Endothelial cell of umbilical vein (primary cell): Measurements from ENCODE around the gene GPX8. TPM values are rescaled to one million over a fixed set of nuclear protein-coding genes. Genes with fewer than 3 reads are reported as not detected.

Experiments used
- BruUV-seq: library from RNA; stranded (reverse); fragments of 400-500 nt; replicated peaks from 2 replicates; lab custom pipeline; 2021; lab: Mats Ljungman, UMichigan
- CTCF ChIA-PET: fragments of 300-600, 350-600 bp; sonication (Branson Sonifier 250); formaldehyde crosslinking; loops from one replicate; lab custom pipeline; 2021; ENCODE audit warnings: antibody characterized with exemption, inconsistent platforms; lab: Charles Lee
- POLR2A ChIA-PET: fragments of 300-600, 350-600 bp; sonication (Branson Sonifier 250); formaldehyde crosslinking; loops from one replicate; lab custom pipeline; 2021; ENCODE audit warnings: antibody characterized with exemption, inconsistent platforms; lab: Charles Lee
- DNase-seq: peaks from one replicate; pipeline ENCODE4 v3.0.0-alpha.2; 2011; ENCODE audit warnings: low read depth, low spot score
- FAIRE-seq: peaks from 2 replicates; lab custom pipeline; 2011; peaks lifted over from hg19 to GRCh38; lab: Jason Lieb, UNC
- H2AFZ ChIP-seq: 2 replicates; pipeline ENCODE4 v1.6.0; 2012; ENCODE audit warnings: low read depth, low read length, control low read depth, inconsistent platforms
- H3K27ac ChIP-seq: 2 replicates; pipeline ENCODE4 v1.5.1; 2011; ENCODE audit warnings: low read depth, mild to moderate bottlenecking, control low read depth, low read length, moderate library complexity; ENCODE audit not compliant: insufficient read depth
- H3K27me3 ChIP-seq, 2 experiments: 2 replicates each; pipeline versions ENCODE4 v1.6.0 to v1.6.1; 2011; ENCODE audit warnings: low read length in 2 of 2, mixed read lengths in 1 of 2; ENCODE audit not compliant: control insufficient read depth in 2 of 2, insufficient read depth in 2 of 2
- H3K36me3 ChIP-seq, 2 experiments: 2 replicates in 1 of 2; 3 replicates in 1 of 2; pipeline ENCODE4 v1.5.1; 2011; ENCODE audit warnings: low read length in 2 of 2, mild to moderate bottlenecking in 1 of 2, moderate library complexity in 1 of 2; ENCODE audit not compliant: control insufficient read depth in 2 of 2, insufficient read depth in 2 of 2; ENCODE audit errors: extremely low read depth in 1 of 2
- H3K4me1 ChIP-seq: 3 replicates; pipeline ENCODE4 v1.5.1; 2011; ENCODE audit warnings: mild to moderate bottlenecking, low read length; ENCODE audit not compliant: control insufficient read depth, insufficient read depth; ENCODE audit errors: extremely low read depth
- H3K4me2 ChIP-seq: 2 replicates; pipeline ENCODE4 v1.6.1; 2011; ENCODE audit warnings: low read length, control low read depth, mixed read lengths; ENCODE audit not compliant: insufficient read depth
- H3K4me3 ChIP-seq, 3 experiments: fragments of 200-600 bp in 1 of 3; sonication (generic), shearing (Covaris generic) in 1 of 3; replicated peaks in 1 of 3; 2 replicates each; pipeline ENCODE4 v1.5.1; 2011 to 2016; ENCODE audit warnings: control low read depth in 3 of 3, low read length in 3 of 3, mild to moderate bottlenecking in 2 of 3, inconsistent platforms in 1 of 3, low read depth in 1 of 3, moderate library complexity in 1 of 3; ENCODE audit not compliant: insufficient read depth in 1 of 3
- H3K79me2 ChIP-seq: 2 replicates; pipeline ENCODE4 v1.6.0; 2012; ENCODE audit warnings: low read length, inconsistent platforms; ENCODE audit not compliant: control insufficient read depth, insufficient read depth
- H3K9ac ChIP-seq: replicated peaks from 2 replicates; pipeline ENCODE3; 2011; ENCODE audit warnings: low read length, control low read depth; ENCODE audit not compliant: insufficient read depth; ENCODE audit errors: extremely low read depth
- H3K9me1 ChIP-seq: replicated peaks from 3 replicates; pipeline ENCODE4 v1.6.0; 2011; ENCODE audit warnings: mild to moderate bottlenecking, low read length; ENCODE audit not compliant: control insufficient read depth, insufficient read depth; ENCODE audit errors: extremely low read depth
- H3K9me3 ChIP-seq: replicated peaks from 2 replicates; pipeline ENCODE4 v1.5.1; 2012; ENCODE audit warnings: low read length, inconsistent platforms; ENCODE audit not compliant: control insufficient read depth, insufficient read depth
- H4K20me1 ChIP-seq: replicated peaks from 2 replicates; pipeline ENCODE3; 2011; ENCODE audit warnings: mild to moderate bottlenecking, low read length; ENCODE audit not compliant: control insufficient read depth, insufficient read depth; ENCODE audit errors: extremely low read depth
- EZH2 ChIP-seq: IDR thresholded peaks from 2 replicates; pipeline ENCODE4 v1.6.1; 2012; ENCODE audit warnings: borderline replicate concordance, low read depth, mild to moderate bottlenecking, moderate library complexity, low read length, inconsistent platforms; ENCODE audit not compliant: severe bottlenecking
- GATA2 ChIP-seq: IDR thresholded peaks from 2 replicates; pipeline ENCODE4 v1.7.0; 2011; ENCODE audit warnings: low read depth, mild to moderate bottlenecking, moderate library complexity, mixed read lengths, low read length; ENCODE audit not compliant: insufficient read length, insufficient read depth
- JUN ChIP-seq: IDR thresholded peaks from 2 replicates; pipeline ENCODE4 v1.6.1; 2011; ENCODE audit warnings: borderline replicate concordance, low read depth; ENCODE audit not compliant: insufficient read length, insufficient read depth
- POLR2A ChIP-seq: IDR thresholded peaks from 2 replicates; pipeline ENCODE4 v1.6.1; 2012; ENCODE audit warnings: low read depth, mild to moderate bottlenecking, control low read depth, low read length
- POLR2AphosphoS5 ChIP-seq: IDR thresholded peaks from 2 replicates; pipeline ENCODE4 v1.6.1; 2012; ENCODE audit warnings: low read depth, mild to moderate bottlenecking, control low read depth, low read length, moderate library complexity; ENCODE audit not compliant: insufficient read depth
- dilution Hi-C: fragments of 300-500 bp; cut with MboI; formaldehyde crosslinking; loops from one replicate; pipeline ENCODE4 v1.15.0; 2019; ENCODE audit warnings: low sequenced_read_pairs; ENCODE audit not compliant: extremely low pct_ligation_motif_present
- intact Hi-C: fragments of 100-400 bp; cut with micrococcal nuclease; formaldehyde crosslinking; loops from one replicate; pipeline ENCODE4 v1.10.0; 2022
- polyA plus RNA-seq, 4 experiments: library from polyadenylated mRNA; depleted of rRNA in 3 of 4; stranded (reverse) in 3 of 4; unstranded in 1 of 4; fragments of >200 nt; gene quantifications; 2 replicates each; pipeline versions ENCODE4 v1.2.1 to v1.2.3, GENCODE V29; 2011 to 2012; ENCODE audit warnings: missing spikeins in 1 of 4
- total RNA-seq: library from RNA; stranded (reverse); gene quantifications from 2 replicates; pipeline ENCODE4 v1.2.3, GENCODE V29; 2021
- TF ChIP-seq, protein P1 (sequence below), 2 donors: IDR thresholded peaks; 1 replicate in 1 of 2; 2 replicates in 1 of 2; pipeline ENCODE4 v1.5.1; 2011; ENCODE audit warnings: low read length in 2 of 2, mild to moderate bottlenecking in 2 of 2, moderate library complexity in 2 of 2, control low read depth in 1 of 2, inconsistent platforms in 1 of 2, low read depth in 1 of 2; ENCODE audit not compliant: insufficient read depth in 1 of 2; ENCODE audit errors: extremely low read depth in 1 of 2

Gene GPX8
- total and polyA plus RNA-seq, 2 donors (not counting 3 experiments of a cell fraction or from before 2014, with no cell fraction given): 60.1 to 147 TPM

- FAIRE-seq: peak; percentile 88
- Histone ChIP-seq H3K4me3 (peak overlapping the region; percentile 66 to 100 (median 96)), H3K9ac (peak overlapping the region; percentile 96), H3K27me3 (no peaks in the 10 kb centered on the region), H3K36me3 (peaks cover 4 to 23% of the 10 kb centered on the region in 2 experiments), H3K4me1 (peaks cover 47% of the 10 kb centered on the region), H3K27ac (peak overlapping the region; percentile 89), H3K79me2 (peaks cover 34% of the 10 kb centered on the region), H2AFZ (no peak overlapping the region), H4K20me1 (peaks cover 6% of the 10 kb centered on the region), H3K9me3 (no peaks in the 10 kb centered on the region), H3K9me1 (no peaks in the 10 kb centered on the region), H3K4me2 (peak overlapping the region; percentile 100)
- dilution Hi-C loops (loop anchor here (10.0 kb wide), 1 partner anchor 74 kb away; the partner anchor contains the start of gene CCNO), intact Hi-C loops (loop anchor here (1.0 to 2.0 kb wide), 2 partner anchors 175 to 916 kb away; partner anchors contain the start of gene ESM1)
- ChIA-PET POLR2A (interaction anchor here (1.0 to 1.5 kb wide), 4 partner anchors 13 to 254 kb away, joined by 4 to 8 read pairs (median 6); partner anchors contain the start of gene ESM1), CTCF (interaction anchor here (0.6 to 4.8 kb wide), 59 partner anchors 10 to 917 kb away, joined by 3 to 480 read pairs (median 6); partner anchors contain the start of genes CDC20B, ESM1 and SNX18)
- peak; percentile 90 for TF ChIP-seq POLR2A
- TF ChIP-seq EZH2: no peak
- TF ChIP-seq JUN: no peak
- TF ChIP-seq, protein P1, sequence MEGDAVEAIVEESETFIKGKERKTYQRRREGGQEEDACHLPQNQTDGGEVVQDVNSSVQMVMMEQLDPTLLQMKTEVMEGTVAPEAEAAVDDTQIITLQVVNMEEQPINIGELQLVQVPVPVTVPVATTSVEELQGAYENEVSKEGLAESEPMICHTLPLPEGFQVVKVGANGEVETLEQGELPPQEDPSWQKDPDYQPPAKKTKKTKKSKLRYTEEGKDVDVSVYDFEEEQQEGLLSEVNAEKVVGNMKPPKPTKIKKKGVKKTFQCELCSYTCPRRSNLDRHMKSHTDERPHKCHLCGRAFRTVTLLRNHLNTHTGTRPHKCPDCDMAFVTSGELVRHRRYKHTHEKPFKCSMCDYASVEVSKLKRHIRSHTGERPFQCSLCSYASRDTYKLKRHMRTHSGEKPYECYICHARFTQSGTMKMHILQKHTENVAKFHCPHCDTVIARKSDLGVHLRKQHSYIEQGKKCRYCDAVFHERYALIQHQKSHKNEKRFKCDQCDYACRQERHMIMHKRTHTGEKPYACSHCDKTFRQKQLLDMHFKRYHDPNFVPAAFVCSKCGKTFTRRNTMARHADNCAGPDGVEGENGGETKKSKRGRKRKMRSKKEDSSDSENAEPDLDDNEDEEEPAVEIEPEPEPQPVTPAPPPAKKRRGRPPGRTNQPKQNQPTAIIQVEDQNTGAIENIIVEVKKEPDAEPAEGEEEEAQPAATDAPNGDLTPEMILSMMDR (IDR thresholded peaks at IDR 0.05; ENCODE audit: extremely low read depth in 1 of 2, insufficient read depth in 1 of 2, low read depth in 1 of 2, low read length in 2 of 2): no peak
- TF ChIP-seq GATA2: peak; percentile 11
- peak; percentile 92 for TF ChIP-seq POLR2AphosphoS5
- DNase-seq: peak; percentile 94
- TSS peak; percentile 78 for BruUV-seq
These were observed 680 bp downstream of the GPX8 start for GRCh38 chr5:55160493-55161209.
